IMR-90 (cell line): ENCODE results near the gene SMAD7. TPM values are rescaled to one million over a fixed set of nuclear protein-coding genes. Genes with fewer than 3 reads are reported as not detected.

Experiments used
- ATAC-seq: fragments of 200-7000 bp; cut with Tn5 transposase; 2 replicates; pipeline ENCODE4 v1.9.1; 2020; ENCODE audit warnings: low read depth, mild to moderate bottlenecking, moderate library complexity
- BruUV-seq: library from RNA; stranded (reverse); fragments of 400-500 nt; replicated peaks from 2 replicates; lab custom pipeline; 2021; lab: Mats Ljungman, UMichigan
- CTCF ChIA-PET: fragments of 300-600 bp; formaldehyde crosslinking; extraction: SDS; loops from one replicate; lab custom pipeline; 2021; ENCODE audit warnings: antibody characterized with exemption; lab: Yijun Ruan, JAX
- POLR2A ChIA-PET: fragments of 300-600 bp; sonication (Branson Sonifier 250); formaldehyde crosslinking; loops from one replicate; lab custom pipeline; 2022; ENCODE audit warnings: antibody characterized with exemption; ENCODE audit not compliant: unreplicated experiment; lab: Charles Lee
- DNase-seq: peaks from one replicate; pipeline ENCODE4 v3.0.0; 2013
- H2AFZ ChIP-seq: replicated peaks from 2 replicates; pipeline ENCODE3; 2013; ENCODE audit warnings: low read length, mild to moderate bottlenecking; ENCODE audit not compliant: poor library complexity
- H2AK5ac ChIP-seq: 2 replicates; pipeline ENCODE4 v1.6.1; 2013; ENCODE audit warnings: low read depth, low read length, inconsistent platforms
- H2AK9ac ChIP-seq: replicated peaks from 2 replicates; pipeline ENCODE3; 2013; ENCODE audit warnings: mild to moderate bottlenecking, low read depth, low read length, moderate library complexity; ENCODE audit not compliant: poor library complexity
- H2BK120ac ChIP-seq: 2 replicates; pipeline ENCODE4 v1.6.1; 2013; ENCODE audit warnings: low read depth, low read length, inconsistent platforms
- H2BK15ac ChIP-seq: 3 replicates; pipeline ENCODE4 v1.6.1; 2013; ENCODE audit warnings: low read depth, low read length, inconsistent platforms
- H2BK20ac ChIP-seq: 2 replicates; pipeline ENCODE4 v1.6.1; 2013; ENCODE audit warnings: low read depth, mild to moderate bottlenecking, inconsistent platforms, low read length, moderate library complexity
- H2BK5ac ChIP-seq: 2 replicates; pipeline ENCODE4 v1.6.1; 2013; ENCODE audit warnings: mild to moderate bottlenecking, low read depth, low read length, inconsistent platforms; ENCODE audit not compliant: poor library complexity, severe bottlenecking
- H3K14ac ChIP-seq: replicated peaks from 2 replicates; pipeline ENCODE4 v1.6.1; 2013; ENCODE audit warnings: low read depth, low read length, inconsistent platforms
- H3K18ac ChIP-seq: 2 replicates; pipeline ENCODE4 v1.6.1; 2013; ENCODE audit warnings: low read depth, low read length, control low read depth
- H3K23ac ChIP-seq: 2 replicates; pipeline ENCODE4 v1.6.1; 2013; ENCODE audit warnings: low read depth, low read length, inconsistent platforms
- H3K27ac ChIP-seq: 2 replicates; pipeline ENCODE4 v1.5.1; 2013; ENCODE audit warnings: mild to moderate bottlenecking, control low read depth, low read length; ENCODE audit not compliant: insufficient read depth
- H3K27me3 ChIP-seq: 2 replicates; pipeline ENCODE4 v1.6.1; 2013; ENCODE audit warnings: low read length; ENCODE audit not compliant: control insufficient read depth, insufficient read depth
- H3K36me3 ChIP-seq: 2 replicates; pipeline ENCODE4 v1.6.1; 2013; ENCODE audit warnings: low read length, mixed read lengths; ENCODE audit not compliant: control insufficient read depth, insufficient read depth
- H3K4ac ChIP-seq: 2 replicates; pipeline ENCODE4 v1.6.1; 2013; ENCODE audit warnings: low read depth, low read length, inconsistent platforms
- H3K4me1 ChIP-seq: 2 replicates; pipeline ENCODE4 v1.6.1; 2013; ENCODE audit warnings: low read length, mixed read lengths; ENCODE audit not compliant: control insufficient read depth, insufficient read depth
- H3K4me2 ChIP-seq: 2 replicates; pipeline ENCODE4 v1.6.1; 2013; ENCODE audit warnings: low read depth, mild to moderate bottlenecking, control low read depth, low read length, moderate library complexity
- H3K4me3 ChIP-seq: 2 replicates; pipeline ENCODE4 v1.5.1; 2013; ENCODE audit warnings: low read depth, mild to moderate bottlenecking, control low read depth, low read length, moderate library complexity; ENCODE audit not compliant: insufficient read depth
- H3K56ac ChIP-seq: 2 replicates; pipeline ENCODE4 v1.6.1; 2013; ENCODE audit warnings: low read length, inconsistent platforms; ENCODE audit not compliant: insufficient read depth; ENCODE audit errors: extremely low read depth
- H3K79me1 ChIP-seq, 2 experiments: 2 replicates each; pipeline ENCODE4 v1.6.1; 2013; ENCODE audit warnings: low read length in 2 of 2, inconsistent platforms in 1 of 2, low read depth in 1 of 2
- H3K9ac ChIP-seq: 2 replicates; pipeline ENCODE4 v1.6.1; 2013; ENCODE audit warnings: low read depth, low read length, control low read depth
- H3K9me1 ChIP-seq: 2 replicates; pipeline ENCODE4 v1.6.1; 2013; ENCODE audit warnings: low read length, inconsistent platforms; ENCODE audit not compliant: insufficient read depth
- H3K9me3 ChIP-seq: 2 replicates; pipeline ENCODE4 v1.6.1; 2013; ENCODE audit warnings: low read length; ENCODE audit not compliant: control insufficient read depth, insufficient read depth
- H4K20me1 ChIP-seq: 2 replicates; pipeline ENCODE4 v1.6.1; 2013; ENCODE audit warnings: low read length, inconsistent platforms; ENCODE audit not compliant: insufficient read depth
- H4K5ac ChIP-seq: 2 replicates; pipeline ENCODE4 v1.6.1; 2013; ENCODE audit warnings: mild to moderate bottlenecking, low read depth, low read length, control low read depth
- H4K8ac ChIP-seq, 2 experiments: 2 replicates each; pipeline ENCODE4 v1.6.1; 2013; ENCODE audit warnings: low read depth in 2 of 2, low read length in 2 of 2, control low read depth in 1 of 2, inconsistent platforms in 1 of 2
- H4K91ac ChIP-seq: 2 replicates; pipeline ENCODE4 v1.6.1; 2013; ENCODE audit warnings: low read depth, low read length, inconsistent platforms; ENCODE audit not compliant: insufficient read depth
- BHLHE40 ChIP-seq: fragments of 150-350 bp; IDR thresholded peaks from 2 replicates; pipeline ENCODE4 v1.6.1; 2016; ENCODE audit warnings: mild to moderate bottlenecking, low read depth, low read length
- CEBPB ChIP-seq: IDR thresholded peaks from 2 replicates; pipeline ENCODE4 v1.6.1; 2012; ENCODE audit warnings: low read depth, low read length, improper control_type of control experiment
- CHD1 ChIP-seq: IDR thresholded peaks from 2 replicates; pipeline ENCODE4 v1.6.1; 2012; ENCODE audit warnings: low read depth, low read length, improper control_type of control experiment
- FOS ChIP-seq: fragments of 150-350 bp; IDR thresholded peaks from 2 replicates; pipeline ENCODE4 v1.6.1; 2016; ENCODE audit warnings: low read depth, low read length
- MAFK ChIP-seq: IDR thresholded peaks from 2 replicates; pipeline ENCODE4 v1.6.1; 2012; ENCODE audit warnings: low read depth, low read length, improper control_type of control experiment
- MAZ ChIP-seq: IDR thresholded peaks from 2 replicates; pipeline ENCODE4 v1.6.1; 2012; ENCODE audit warnings: low read depth, mild to moderate bottlenecking, low read length, improper control_type of control experiment, moderate library complexity, borderline replicate concordance
- MXI1 ChIP-seq: IDR thresholded peaks from 2 replicates; pipeline ENCODE4 v1.6.1; 2012; ENCODE audit warnings: low read depth, mild to moderate bottlenecking, low read length, moderate library complexity, borderline replicate concordance
- NFE2L2 ChIP-seq: fragments of 150-350 bp; IDR thresholded peaks from 2 replicates; pipeline ENCODE4 v1.6.1; 2016; ENCODE audit warnings: low read depth, mild to moderate bottlenecking, low read length
- POLR2A ChIP-seq: IDR thresholded peaks from 2 replicates; pipeline ENCODE4 v1.6.1; 2012; ENCODE audit warnings: mild to moderate bottlenecking, low read depth, low read length
- RAD21 ChIP-seq: IDR thresholded peaks from 2 replicates; pipeline ENCODE4 v1.6.1; 2012; ENCODE audit warnings: low read length, improper control_type of control experiment
- RCOR1 ChIP-seq: IDR thresholded peaks from 2 replicates; pipeline ENCODE4 v1.6.1; 2012; ENCODE audit warnings: mild to moderate bottlenecking, low read length, improper control_type of control experiment; ENCODE audit not compliant: insufficient replicate concordance
- RFX5 ChIP-seq: IDR thresholded peaks from 2 replicates; pipeline ENCODE4 v1.8.0; 2012; ENCODE audit warnings: low read depth, mild to moderate bottlenecking, low read length, moderate library complexity
- SMC3 ChIP-seq: fragments of 150-350 bp; IDR thresholded peaks from 2 replicates; pipeline ENCODE4 v1.6.1; 2016; ENCODE audit warnings: low read depth, mild to moderate bottlenecking, antibody characterized with exemption, low read length, moderate library complexity
- WGBS, 2 experiments: methylation state at CpG; one replicate each; pipeline versions ENCODE4 v1.1.5 to v1.1.7; 2013; ENCODE audit warnings: missing lambda C conversion rate in 2 of 2; ENCODE audit not compliant: insufficient read length in 1 of 2; ENCODE audit errors: extremely low coverage in 2 of 2; 5-methylcytosine and 5-hydroxymethylcytosine counted together
- dilution Hi-C: fragments of 300-500 bp; cut with HindIII; formaldehyde crosslinking; loops from one replicate; pipeline ENCODE4 v1.14.3; 2018; ENCODE audit warnings: low sequenced_read_pairs; ENCODE audit not compliant: unreplicated experiment
- in situ Hi-C: fragments of 300-500 bp; cut with MboI; formaldehyde crosslinking; loops from 3 replicates; pipeline ENCODE4 v1.14.3; 2019; ENCODE audit warnings: low sequenced_read_pairs, inconsistent platforms, mixed read lengths
- intact Hi-C: fragments of 100-400 bp; cut with micrococcal nuclease; formaldehyde crosslinking; loops from 2 replicates; pipeline ENCODE4 v1.10.0; 2022
- polyA plus RNA-seq, 3 experiments: library from polyadenylated mRNA; depleted of rRNA; stranded (reverse); fragments of >200 nt; gene quantifications; 2 replicates each; pipeline ENCODE4 v1.2.3, GENCODE V29; 2012; ENCODE audit warnings: low replicate concordance in 1 of 3
- total RNA-seq: library from RNA; depleted of rRNA; stranded (reverse); fragments of >200 nt; gene quantifications from 2 replicates; pipeline ENCODE4 v1.2.3, GENCODE V29; 2012
- TF ChIP-seq, protein P1 (sequence below): conservative IDR thresholded peaks from 2 replicates; pipeline ENCODE4 v1.5.1; 2012; ENCODE audit warnings: mild to moderate bottlenecking, low read depth, low read length, improper control_type of control experiment
- TF ChIP-seq, protein P2 (sequence below): fragments of 150-350 bp; IDR thresholded peaks from 2 replicates; pipeline ENCODE4 v1.6.1; 2017; ENCODE audit warnings: mild to moderate bottlenecking, antibody characterized with exemption, low read length, low read depth
- TF ChIP-seq, protein P3 (sequence below): fragments of 150-350 bp; IDR thresholded peaks from 2 replicates; pipeline ENCODE4 v1.6.1; 2016; ENCODE audit warnings: low read depth, mild to moderate bottlenecking, low read length, moderate library complexity, borderline replicate concordance

Gene SMAD7
- total and polyA plus RNA-seq, 2 of the 4 experiments (the other 2 are of a cell fraction) = 15.8 to 17.6 TPM

DNA sequence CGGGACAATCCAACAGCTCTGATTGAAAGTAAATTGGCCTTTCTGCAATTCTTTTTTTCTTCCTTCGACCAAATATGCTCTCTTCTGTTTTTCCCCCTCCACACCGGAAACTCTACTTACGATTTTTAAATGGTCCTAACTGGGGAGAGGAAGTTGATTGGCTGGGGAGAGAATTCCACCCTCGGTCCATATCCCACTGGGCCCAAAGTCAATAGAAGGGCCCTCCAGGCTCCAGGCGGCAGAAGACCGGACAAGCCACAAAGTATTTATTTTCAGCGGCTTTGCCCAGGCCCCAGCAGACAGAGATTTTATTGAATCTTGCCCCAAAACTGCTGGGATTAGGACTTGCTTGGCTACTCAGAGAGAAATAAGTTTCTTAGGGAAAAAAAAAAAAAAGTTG is 37.1 kb upstream of the SMAD7 start:
- WGBS, 2 experiments = no CpG with 5 or more reads among the region's 8 CpGs

More for the DNA sequence above, 37.1 kb upstream of the SMAD7 start:
- Histone ChIP-seq H3K14ac (no peak overlapping the region), H3K23ac (no peak overlapping the region), H4K20me1 (no peaks in the 10 kb centered on the region), H4K91ac (no peak overlapping the region), H2AK5ac (no peak overlapping the region), H3K4me3 (no peak overlapping the region), H2BK5ac (no peak overlapping the region), H3K36me3 (no peaks in the 10 kb centered on the region), H3K4me1 (peaks cover 17% of the 10 kb centered on the region), H3K18ac (no peak overlapping the region), H2AK9ac (no peak overlapping the region), H3K9ac (no peak overlapping the region), H3K4me2 (no peak overlapping the region), H3K27me3 (no peaks in the 10 kb centered on the region), H4K8ac (no peak overlapping the region), H4K5ac (no peak overlapping the region), H2BK15ac (no peak overlapping the region), H2BK120ac (no peak overlapping the region), H3K79me1 (peaks cover 0 to 8% of the 10 kb centered on the region in 2 experiments; a peak in 2 of 4 replicates), H3K4ac (no peak overlapping the region), H2AFZ (no peak overlapping the region), H2BK20ac (no peak overlapping the region), H3K56ac (no peak overlapping the region), H3K9me1 (peaks cover 30% of the 10 kb centered on the region), H3K9me3 (no peaks in the 10 kb centered on the region), H3K27ac (no peak overlapping the region)
- intact Hi-C loops (no loop called here), in situ Hi-C loops (no loop called here), dilution Hi-C loops (no loop called here)
- no peak for DNase-seq
- CTCF ChIA-PET = interaction anchor here (0.6 kb wide), 1 partner anchor 249 kb away, joined by 3 read pairs; no protein-coding TSS in a partner anchor
- BruUV-seq = no TSS peak
- ATAC-seq = no peak
- TF ChIP-seq, protein P1, sequence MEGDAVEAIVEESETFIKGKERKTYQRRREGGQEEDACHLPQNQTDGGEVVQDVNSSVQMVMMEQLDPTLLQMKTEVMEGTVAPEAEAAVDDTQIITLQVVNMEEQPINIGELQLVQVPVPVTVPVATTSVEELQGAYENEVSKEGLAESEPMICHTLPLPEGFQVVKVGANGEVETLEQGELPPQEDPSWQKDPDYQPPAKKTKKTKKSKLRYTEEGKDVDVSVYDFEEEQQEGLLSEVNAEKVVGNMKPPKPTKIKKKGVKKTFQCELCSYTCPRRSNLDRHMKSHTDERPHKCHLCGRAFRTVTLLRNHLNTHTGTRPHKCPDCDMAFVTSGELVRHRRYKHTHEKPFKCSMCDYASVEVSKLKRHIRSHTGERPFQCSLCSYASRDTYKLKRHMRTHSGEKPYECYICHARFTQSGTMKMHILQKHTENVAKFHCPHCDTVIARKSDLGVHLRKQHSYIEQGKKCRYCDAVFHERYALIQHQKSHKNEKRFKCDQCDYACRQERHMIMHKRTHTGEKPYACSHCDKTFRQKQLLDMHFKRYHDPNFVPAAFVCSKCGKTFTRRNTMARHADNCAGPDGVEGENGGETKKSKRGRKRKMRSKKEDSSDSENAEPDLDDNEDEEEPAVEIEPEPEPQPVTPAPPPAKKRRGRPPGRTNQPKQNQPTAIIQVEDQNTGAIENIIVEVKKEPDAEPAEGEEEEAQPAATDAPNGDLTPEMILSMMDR = no peak
- TF ChIP-seq MXI1 = no peak
- TF ChIP-seq CEBPB = no peak
- no peak for TF ChIP-seq MAZ
- no peak for TF ChIP-seq POLR2A
- TF ChIP-seq MAFK = no peak
- no peak for TF ChIP-seq BHLHE40
- TF ChIP-seq FOS = no peak
- no peak for TF ChIP-seq RAD21
- TF ChIP-seq RFX5 = no peak
- no peak for TF ChIP-seq SMC3
- TF ChIP-seq CHD1 = no peak
- TF ChIP-seq NFE2L2 = no peak
- TF ChIP-seq, protein P2, sequence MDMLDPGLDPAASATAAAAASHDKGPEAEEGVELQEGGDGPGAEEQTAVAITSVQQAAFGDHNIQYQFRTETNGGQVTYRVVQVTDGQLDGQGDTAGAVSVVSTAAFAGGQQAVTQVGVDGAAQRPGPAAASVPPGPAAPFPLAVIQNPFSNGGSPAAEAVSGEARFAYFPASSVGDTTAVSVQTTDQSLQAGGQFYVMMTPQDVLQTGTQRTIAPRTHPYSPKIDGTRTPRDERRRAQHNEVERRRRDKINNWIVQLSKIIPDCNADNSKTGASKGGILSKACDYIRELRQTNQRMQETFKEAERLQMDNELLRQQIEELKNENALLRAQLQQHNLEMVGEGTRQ = no peak
- TF ChIP-seq, protein P3, sequence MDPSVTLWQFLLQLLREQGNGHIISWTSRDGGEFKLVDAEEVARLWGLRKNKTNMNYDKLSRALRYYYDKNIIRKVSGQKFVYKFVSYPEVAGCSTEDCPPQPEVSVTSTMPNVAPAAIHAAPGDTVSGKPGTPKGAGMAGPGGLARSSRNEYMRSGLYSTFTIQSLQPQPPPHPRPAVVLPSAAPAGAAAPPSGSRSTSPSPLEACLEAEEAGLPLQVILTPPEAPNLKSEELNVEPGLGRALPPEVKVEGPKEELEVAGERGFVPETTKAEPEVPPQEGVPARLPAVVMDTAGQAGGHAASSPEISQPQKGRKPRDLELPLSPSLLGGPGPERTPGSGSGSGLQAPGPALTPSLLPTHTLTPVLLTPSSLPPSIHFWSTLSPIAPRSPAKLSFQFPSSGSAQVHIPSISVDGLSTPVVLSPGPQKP = no peak
- no peak for TF ChIP-seq RCOR1
- POLR2A ChIA-PET = interaction anchor here (0.6 kb wide), 1 partner anchor 767 kb away, joined by 3 read pairs; no protein-coding TSS in a partner anchor
